B cell (primary cell): ENCODE data around the gene RIT2. TPM values are rescaled to one million over a fixed set of nuclear protein-coding genes. Genes with fewer than 3 reads are reported as not detected.

Experiments used
- ATAC-seq: fragments of 200-7000 bp; cut with Tn5 transposase; one replicate; pipeline ENCODE4 v1.10.0; 2021; ENCODE audit warnings: low read depth, mild to moderate bottlenecking, moderate number of reproducible peaks, moderate library complexity
- CTCF ChIA-PET: fragments of 350-600 bp; sonication (Branson Sonifier 250); formaldehyde crosslinking; loops from one replicate; lab custom pipeline; 2021; ENCODE audit warnings: antibody characterized with exemption, inconsistent platforms; lab: Charles Lee
- POLR2A ChIA-PET: fragments of 350-600 bp; sonication (Branson Sonifier 250); formaldehyde crosslinking; loops from one replicate; lab custom pipeline; 2021; ENCODE audit warnings: antibody characterized with exemption; lab: Charles Lee
- DNase-seq: peaks from one replicate; pipeline ENCODE4 v3.0.0; 2013
- H2AFZ ChIP-seq: 2 replicates; pipeline ENCODE4 v1.6.1; 2012; ENCODE audit warnings: mild to moderate bottlenecking, low read depth, low read length; ENCODE audit not compliant: insufficient read depth, poor library complexity, severe bottlenecking
- H3K27ac ChIP-seq, 2 donors: 1 replicate in 1 of 2; 2 replicates in 1 of 2; pipeline ENCODE4 v1.5.1; 2012 to 2013; ENCODE audit warnings: low read length in 2 of 2, mild to moderate bottlenecking in 2 of 2, moderate library complexity in 1 of 2
- H3K27me3 ChIP-seq, 4 experiments: fragments of 200-600 bp in 1 of 4; sonication (generic) in 1 of 4; replicated peaks in 1 of 4; 1 replicate in 2 of 4; 2 replicates in 2 of 4; pipeline versions ENCODE4 v1.6.1 to v1.7.0; 2013 to 2016; ENCODE audit warnings: low read length in 3 of 4, mild to moderate bottlenecking in 2 of 4, mixed read lengths in 1 of 4, moderate library complexity in 1 of 4; ENCODE audit not compliant: insufficient read depth in 4 of 4, control insufficient read depth in 3 of 4; ENCODE audit errors: control extremely low read depth in 1 of 4
- H3K36me3 ChIP-seq, 2 experiments: replicated peaks in 1 of 2; 1 replicate in 1 of 2; 2 replicates in 1 of 2; pipeline versions ENCODE4 v1.6.1 to v1.7.1; 2013; ENCODE audit warnings: low read length in 1 of 2; ENCODE audit not compliant: insufficient read depth in 2 of 2, control insufficient read depth in 1 of 2; ENCODE audit errors: control extremely low read depth in 1 of 2, extremely low read depth in 1 of 2
- H3K4me1 ChIP-seq, 2 donors: fragments of 200-600 bp in 1 of 2; sonication (generic) in 1 of 2; 1 replicate in 1 of 2; 2 replicates in 1 of 2; pipeline versions ENCODE4 v1.5.1 to v1.6.1; 2013 to 2017; ENCODE audit warnings: low read length in 2 of 2; ENCODE audit not compliant: control insufficient read depth in 2 of 2, insufficient read depth in 2 of 2
- H3K4me2 ChIP-seq: replicated peaks from 2 replicates; pipeline ENCODE3; 2012; ENCODE audit warnings: mild to moderate bottlenecking, low read depth, low read length; ENCODE audit not compliant: poor library complexity, severe bottlenecking
- H3K4me3 ChIP-seq, 5 experiments: fragments of 200-600 bp in 1 of 5; sonication (generic) in 1 of 5; 1 replicate in 3 of 5; 2 replicates in 2 of 5; pipeline versions ENCODE4 v1.5.1 to v1.7.0; 2011 to 2016; ENCODE audit warnings: low read length in 4 of 5, mild to moderate bottlenecking in 4 of 5, low read depth in 2 of 5, control low read depth in 1 of 5, moderate library complexity in 1 of 5; ENCODE audit not compliant: insufficient read depth in 1 of 5; ENCODE audit errors: control extremely low read depth in 1 of 5, extremely low read depth in 1 of 5
- H3K79me2 ChIP-seq: fragments of 200-600 bp; sonication (generic); one replicate; pipeline ENCODE4 v1.6.0; 2016; ENCODE audit warnings: low read length; ENCODE audit not compliant: control insufficient read depth, insufficient read depth
- H3K9ac ChIP-seq: fragments of 200-600 bp; sonication (generic); 2 replicates; pipeline ENCODE4 v1.6.1; 2017; ENCODE audit warnings: mild to moderate bottlenecking, low read length, moderate library complexity
- H3K9me3 ChIP-seq, 3 donors: one replicate each; pipeline versions ENCODE4 v1.6.1 to v1.7.1; 2013; ENCODE audit warnings: low read length in 2 of 3; ENCODE audit not compliant: control insufficient read depth in 2 of 3, insufficient read depth in 1 of 3; ENCODE audit errors: control extremely low read depth in 1 of 3
- H4K20me1 ChIP-seq: 2 replicates; pipeline ENCODE4 v1.6.0; 2012; ENCODE audit warnings: mild to moderate bottlenecking, low read length; ENCODE audit not compliant: insufficient read depth, control insufficient read depth, poor library complexity, severe bottlenecking
- H3K27ac Mint-ChIP-seq: one replicate; pipeline ENCODE4 v1.8.0; 2021; ENCODE audit warnings: mixed read lengths
- H3K27me3 Mint-ChIP-seq: one replicate; pipeline ENCODE4 v1.8.0; 2021; ENCODE audit warnings: mixed read lengths
- H3K4me1 Mint-ChIP-seq: one replicate; pipeline ENCODE4 v1.8.0; 2021; ENCODE audit warnings: mixed read lengths
- H3K4me3 Mint-ChIP-seq: one replicate; pipeline ENCODE4 v1.8.0; 2021; ENCODE audit warnings: mixed read lengths
- H3K9me3 Mint-ChIP-seq: one replicate; pipeline ENCODE4 v1.8.0; 2022; ENCODE audit warnings: mixed read lengths; ENCODE audit not compliant: insufficient read depth
- CTCF ChIP-seq: fragments of 200-600 bp; IDR thresholded peaks from one replicate; pipeline ENCODE4 v1.8.0; 2022; ENCODE audit warnings: antibody characterized with exemption, mild to moderate bottlenecking
- EZH2 ChIP-seq: IDR thresholded peaks from 2 replicates; pipeline ENCODE4 v1.6.1; 2012; ENCODE audit warnings: borderline replicate concordance, low read depth, mild to moderate bottlenecking, moderate library complexity, low read length; ENCODE audit not compliant: insufficient read depth, poor library complexity, severe bottlenecking
- WGBS: methylation state at CpG from one replicate; pipeline ENCODE4 v1.1.5; 2013; ENCODE audit warnings: missing lambda C conversion rate; ENCODE audit not compliant: insufficient coverage; 5-methylcytosine and 5-hydroxymethylcytosine counted together
- intact Hi-C: fragments of 100-400 bp; cut with micrococcal nuclease; formaldehyde crosslinking; loops from one replicate; pipeline ENCODE4 v1.10.0; 2022
- polyA plus RNA-seq: library from polyadenylated mRNA; depleted of rRNA; stranded (reverse); fragments of >200 nt; gene quantifications from 2 replicates; pipeline ENCODE4 v1.2.3, GENCODE V29; 2012
- total RNA-seq, 2 donors: library from RNA; stranded (reverse); fragments of 120-200 nt in 1 of 2; gene quantifications; 1 replicate in 1 of 2; 2 replicates in 1 of 2; pipeline versions ENCODE4 v1.2.3 to v1.2.4, GENCODE V29; 2013 to 2022

Gene RIT2
- total and polyA plus RNA-seq, 2 donors (not counting 1 experiment from before 2014, with no cell fraction given): not detected

- POLR2A ChIA-PET: no interaction called here
- intact Hi-C loops: no loop called here
- DNase-seq (no peak), ATAC-seq (no peak)
- H3K4me2 ChIP-seq: no peak overlapping the region
- no peak overlapping the region for H3K9ac ChIP-seq
- no peak overlapping the region for H3K27ac Mint-ChIP-seq
- no peaks in the 10 kb centered on the region for H3K4me1 Mint-ChIP-seq
- H3K4me3 Mint-ChIP-seq: no peak overlapping the region
- no peaks in the 10 kb centered on the region for H3K27me3 Mint-ChIP-seq
- no peaks in the 10 kb centered on the region for H3K4me1 ChIP-seq
- H3K27me3 ChIP-seq: no peaks in the 10 kb centered on the region
- H3K79me2 ChIP-seq: no peaks in the 10 kb centered on the region
- no CpG with 5 or more reads among the region's 3 CpGs for WGBS
- no peak overlapping the region for H3K4me3 ChIP-seq
- no peak overlapping the region for H3K27ac ChIP-seq
- no peaks in the 10 kb centered on the region for H3K36me3 ChIP-seq
- peaks cover 0 to 4% (median 0%) of the 10 kb centered on the region in 3 donors for H3K9me3 ChIP-seq
- H3K9me3 Mint-ChIP-seq: peaks cover 2% of the 10 kb centered on the region
- CTCF ChIA-PET: no interaction called here
- no peak for TF ChIP-seq CTCF
- no peak for TF ChIP-seq EZH2
- H4K20me1 ChIP-seq: no peaks in the 10 kb centered on the region
- no peak overlapping the region for H2AFZ ChIP-seq
Measured at GRCh38 chr18:42931491-42931890, 184.0 kb downstream of the RIT2 start.

- H3K9ac ChIP-seq: no peak overlapping the region
- TF ChIP-seq CTCF (no peak), EZH2 (no peak)
- no peak overlapping the region for H3K27ac Mint-ChIP-seq
Measured at GRCh38 chr18:42929857-42930256, 185.6 kb downstream of the RIT2 start.

More at GRCh38 chr18:42929857-42930256, 185.6 kb downstream of the RIT2 start:
- Histone ChIP-seq H3K36me3 (no peaks in the 10 kb centered on the region), H3K79me2 (no peaks in the 10 kb centered on the region), H3K4me2 (no peak overlapping the region), H3K4me3 (no peak overlapping the region), H2AFZ (no peak overlapping the region), H3K4me1 (no peaks in the 10 kb centered on the region), H3K9me3 (no peaks in the 10 kb centered on the region), H3K27ac (no peak overlapping the region), H3K27me3 (no peaks in the 10 kb centered on the region), H4K20me1 (no peaks in the 10 kb centered on the region)
- no peak for ATAC-seq
- ChIA-PET CTCF (no interaction called here), POLR2A (no interaction called here)
- no peak overlapping the region for H3K4me3 Mint-ChIP-seq
- DNase-seq: no peak
- peaks cover 2% of the 10 kb centered on the region for H3K9me3 Mint-ChIP-seq
- intact Hi-C loops: no loop called here
- WGBS: 73% methylated on average over 3 of the region's 3 CpGs
- no peaks in the 10 kb centered on the region for H3K27me3 Mint-ChIP-seq
- H3K4me1 Mint-ChIP-seq: no peaks in the 10 kb centered on the region
